ENCODE measurements around the gene PUSL1. TPM values are rescaled to one million over a fixed set of nuclear protein-coding genes. Genes with fewer than 3 reads are reported as not detected.

Gene PUSL1
- total RNA-seq, 1 donor from 2014 or later: 11.1 TPM

GRCh38 chr1:1295154-1295923, 13.1 kb upstream of the PUSL1 start:
- DNase-seq: no peak

GRCh38 chr1:1296070-1297061, 12.0 kb upstream of the PUSL1 start:
- DNase-seq: no peak

GRCh38 chr1:1297802-1298424, 10.5 kb upstream of the PUSL1 start:
- no peak for DNase-seq

- peak; percentile 62 for DNase-seq
Measured at GRCh38 chr1:1298861-1299685, 9.3 kb upstream of the PUSL1 start.

- no peak for DNase-seq
Measured at GRCh38 chr1:1299686-1300351, 8.6 kb upstream of the PUSL1 start.

GRCh38 chr1:1300352-1300739, 8.1 kb upstream of the PUSL1 start:
- DNase-seq: no peak

- DNase-seq: peak; percentile 43
Measured at GRCh38 chr1:1302006-1302430, 6.4 kb upstream of the PUSL1 start.

GRCh38 chr1:1302951-1303509, 5.4 kb upstream of the PUSL1 start:
- no peak for DNase-seq

GRCh38 chr1:1303736-1304135, 4.7 kb upstream of the PUSL1 start:
- no peak for DNase-seq

GRCh38 chr1:1304331-1305299, 3.8 kb upstream of the PUSL1 start:
- peak; percentile 44 for DNase-seq

- peak; percentile 48 for DNase-seq
Measured at GRCh38 chr1:1305300-1306069, 2.9 kb upstream of the PUSL1 start.

- peak; percentile 25 for DNase-seq
Measured at GRCh38 chr1:1306070-1306660, 2.2 kb upstream of the PUSL1 start.

- DNase-seq: peak; percentile 18
Measured at GRCh38 chr1:1306661-1307260, 1.6 kb upstream of the PUSL1 start.

GRCh38 chr1:1307261-1307922, 1.0 kb upstream of the PUSL1 start:
- DNase-seq: peak; percentile 31

- DNase-seq: peak; percentile 20
Measured at GRCh38 chr1:1308756-1309250, 406 bp downstream of the PUSL1 start.

- DNase-seq: peak; percentile 27
Measured at GRCh38 chr1:1309251-1310108, 1.1 kb downstream of the PUSL1 start.

- DNase-seq: no peak
Measured at GRCh38 chr1:1310109-1310385, 1.6 kb downstream of the PUSL1 start.

All from dermis blood vessel endothelial cell (primary cell).